NCI-H748 (cell line): Measurements from ENCODE around the gene KLK8.
A peak's percentile ranks its signal among the peaks of the same experiment; 100 is the strongest.
"Not testable (repeated sequence)": the region's sequence is repeated elsewhere in the genome, so short reads cannot be mapped to it uniquely, and the experiment has no call there.

Source experiments
- DNase-seq: peaks from one replicate; lab custom pipeline; 2025; ENCODE audit not compliant: unreplicated experiment; lab: John Stamatoyannopoulos, UW

KLK8 gene

GRCh38 chr19:50984416-50984815 is 17.0 kb downstream of the KLK8 start:
- not testable (repeated sequence) for DNase-seq

GRCh38 chr19:50983625-50984292 is 17.6 kb downstream of the KLK8 start, which contains the start of gene KLK7:
Gene KLK7, minus strand, starts transcription at chr19:50983917. Its CDS starts 1,518 bp downstream, at chr19:50982399.
- DNase-seq = no peak

- no peak for DNase-seq
Observed at GRCh38 chr19:50982186-50982585, 19.2 kb downstream of the KLK8 start.

GRCh38 chr19:50981587-50982146 is 19.7 kb downstream of the KLK8 start:
- DNase-seq = no peak

- DNase-seq = no peak
Observed at GRCh38 chr19:50980208-50980607, 21.2 kb downstream of the KLK8 start.

- no peak for DNase-seq
Observed at GRCh38 chr19:50979758-50980157, 21.6 kb downstream of the KLK8 start.

GRCh38 chr19:50978772-50979390 is 22.5 kb downstream of the KLK8 start:
- no peak for DNase-seq

GRCh38 chr19:50977626-50978025 is 23.8 kb downstream of the KLK8 start:
- no peak for DNase-seq

- DNase-seq = peak; percentile 32
Observed at GRCh38 chr19:50975766-50976165, 25.6 kb downstream of the KLK8 start.

GRCh38 chr19:50974702-50975556 is 26.5 kb downstream of the KLK8 start:
- no peak for DNase-seq

GRCh38 chr19:50972795-50973376 is 28.5 kb downstream of the KLK8 start:
- DNase-seq = no peak

- DNase-seq = not testable (repeated sequence)
Observed at GRCh38 chr19:50969810-50970209, 31.6 kb downstream of the KLK8 start.

- DNase-seq = no peak
Observed at GRCh38 chr19:50969413-50969760, 32.0 kb downstream of the KLK8 start, which contains the start of gene KLK6. Gene KLK6, minus strand, starts transcription at chr19:50969591. Its CDS starts 1,487 bp downstream, at chr19:50968104.

- DNase-seq = no peak
Observed at GRCh38 chr19:50968716-50969412, 32.5 kb downstream of the KLK8 start.

- no peak for DNase-seq
Observed at GRCh38 chr19:50967929-50968715, 33.3 kb downstream of the KLK8 start.

- no peak for DNase-seq
Observed at GRCh38 chr19:50964266-50964665, 37.1 kb downstream of the KLK8 start.

GRCh38 chr19:50963381-50963780 is 38.0 kb downstream of the KLK8 start:
- no peak for DNase-seq

- no peak for DNase-seq
Observed at GRCh38 chr19:50962245-50962644, 39.2 kb downstream of the KLK8 start.

- DNase-seq = no peak
Observed at GRCh38 chr19:50959731-50960500, 41.5 kb downstream of the KLK8 start.
